DOHH2 (cell line): ENCODE measurements around the gene INSR.
A peak's percentile ranks its signal among the peaks of the same experiment; 100 is the strongest.

Experiments used
- H3F3A ChIP-seq: fragments of 200-600 bp; sonication (generic), shearing (Covaris generic); 2 replicates; pipeline ENCODE4 v1.6.0; 2016; ENCODE audit warnings: antibody characterized with exemption, mild to moderate bottlenecking; ENCODE audit not compliant: control insufficient read depth, insufficient read depth
- H3K27ac ChIP-seq: fragments of 200-600 bp; sonication (generic); 2 replicates; pipeline ENCODE4 v1.5.1; 2014; ENCODE audit warnings: low read depth, mild to moderate bottlenecking, low read length, moderate library complexity
- H3K27me3 ChIP-seq: fragments of 200-600 bp; sonication (generic); 2 replicates; pipeline ENCODE4 v1.6.1; 2014; ENCODE audit warnings: mild to moderate bottlenecking, low read length, mixed read lengths; ENCODE audit not compliant: control insufficient read depth
- H3K36me3 ChIP-seq: fragments of 200-600 bp; sonication (generic); 2 replicates; pipeline ENCODE4 v1.6.1; 2014; ENCODE audit warnings: mild to moderate bottlenecking, low read length, moderate library complexity, mixed read lengths; ENCODE audit not compliant: control insufficient read depth
- H3K4me1 ChIP-seq: fragments of 200-600 bp; sonication (generic); 2 replicates; pipeline ENCODE4 v1.6.1; 2014; ENCODE audit warnings: mild to moderate bottlenecking, low read length, mixed read lengths; ENCODE audit not compliant: control insufficient read depth
- H3K4me2 ChIP-seq: fragments of 200-600 bp; sonication (generic); 2 replicates; pipeline ENCODE4 v1.6.0; 2014; ENCODE audit warnings: mild to moderate bottlenecking, low read length, moderate library complexity
- H3K4me3 ChIP-seq: fragments of 200-600 bp; sonication (generic); 2 replicates; pipeline ENCODE4 v1.5.1; 2014; ENCODE audit warnings: mild to moderate bottlenecking, low read length, mixed read lengths
- H3K79me2 ChIP-seq: fragments of 200-600 bp; sonication (generic); 2 replicates; pipeline ENCODE4 v1.6.1; 2014; ENCODE audit warnings: mild to moderate bottlenecking, low read length, mixed read lengths; ENCODE audit not compliant: control insufficient read depth
- H3K9me2 ChIP-seq: fragments of 200-600 bp; sonication (generic); replicated peaks from 2 replicates; pipeline ENCODE4 v1.6.1; 2014; ENCODE audit warnings: mild to moderate bottlenecking, low read length, mixed read lengths; ENCODE audit not compliant: control insufficient read depth
- H3K9me3 ChIP-seq: fragments of 200-600 bp; sonication (generic); 2 replicates; pipeline ENCODE4 v1.6.1; 2014; ENCODE audit warnings: antibody characterized with exemption, low read length, mixed read lengths; ENCODE audit not compliant: control insufficient read depth, insufficient read depth
- H4K20me1 ChIP-seq: fragments of 200-600 bp; sonication (generic); 2 replicates; pipeline ENCODE4 v1.6.0; 2014; ENCODE audit warnings: low read depth, mild to moderate bottlenecking, antibody characterized with exemption, low read length, moderate library complexity; ENCODE audit not compliant: control insufficient read depth, insufficient read depth
- EZH2phosphoT487 ChIP-seq: fragments of 200-600 bp; sonication (generic); IDR thresholded peaks from 2 replicates; pipeline ENCODE4 v1.6.1; 2017; ENCODE audit warnings: borderline replicate concordance, mild to moderate bottlenecking, antibody characterized with exemption, low read length, moderate library complexity, mixed read lengths
- TF ChIP-seq, protein P1 (sequence below): fragments of 200-600 bp; sonication (generic); IDR thresholded peaks from one replicate; pipeline ENCODE4 v1.5.1; 2014; ENCODE audit warnings: antibody characterized with exemption, mild to moderate bottlenecking, low read depth, low read length; ENCODE audit not compliant: poor library complexity, severe bottlenecking

INSR gene

DNA sequence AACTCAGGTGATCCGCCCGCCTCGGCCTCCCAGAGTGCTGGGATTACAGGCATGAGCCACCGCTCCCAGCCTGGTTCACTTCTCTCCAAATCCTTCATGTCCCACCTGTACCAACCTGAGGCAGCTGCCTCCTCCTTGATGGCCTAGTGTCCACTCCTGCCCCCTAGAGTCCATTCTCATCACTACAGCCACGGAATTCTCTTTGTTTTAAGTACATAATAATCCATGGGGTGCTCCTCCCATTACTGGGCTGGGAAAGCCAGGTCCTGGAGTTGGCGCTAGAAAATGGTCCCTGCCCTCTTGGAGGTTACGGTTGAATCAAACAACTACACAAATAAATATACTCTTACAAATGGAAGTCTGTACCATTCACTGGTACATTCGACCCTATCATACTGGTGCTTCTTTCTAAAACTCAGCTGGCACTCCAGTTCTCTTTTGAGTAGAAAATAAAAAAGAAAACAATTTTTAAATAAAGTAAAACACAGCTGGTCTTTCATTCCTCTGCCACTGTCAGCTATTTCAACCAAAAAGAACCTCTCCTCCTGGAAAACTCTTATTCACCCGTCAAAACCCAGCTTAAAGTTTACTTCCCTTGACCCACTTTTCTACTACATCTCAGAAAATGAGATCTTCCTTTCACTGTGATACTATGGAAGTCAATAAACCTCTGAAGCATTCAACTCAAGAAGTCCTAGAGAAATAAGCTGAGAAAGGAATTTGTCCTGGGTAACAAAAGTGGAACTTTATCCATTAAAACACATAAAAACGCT is 32.1 kb upstream of the INSR start:
- no peaks in the 10 kb centered on the region for H3F3A ChIP-seq
- H3K27ac ChIP-seq: no peak overlapping the region
- TF ChIP-seq EZH2phosphoT487: no peak
- TF ChIP-seq, protein P1, sequence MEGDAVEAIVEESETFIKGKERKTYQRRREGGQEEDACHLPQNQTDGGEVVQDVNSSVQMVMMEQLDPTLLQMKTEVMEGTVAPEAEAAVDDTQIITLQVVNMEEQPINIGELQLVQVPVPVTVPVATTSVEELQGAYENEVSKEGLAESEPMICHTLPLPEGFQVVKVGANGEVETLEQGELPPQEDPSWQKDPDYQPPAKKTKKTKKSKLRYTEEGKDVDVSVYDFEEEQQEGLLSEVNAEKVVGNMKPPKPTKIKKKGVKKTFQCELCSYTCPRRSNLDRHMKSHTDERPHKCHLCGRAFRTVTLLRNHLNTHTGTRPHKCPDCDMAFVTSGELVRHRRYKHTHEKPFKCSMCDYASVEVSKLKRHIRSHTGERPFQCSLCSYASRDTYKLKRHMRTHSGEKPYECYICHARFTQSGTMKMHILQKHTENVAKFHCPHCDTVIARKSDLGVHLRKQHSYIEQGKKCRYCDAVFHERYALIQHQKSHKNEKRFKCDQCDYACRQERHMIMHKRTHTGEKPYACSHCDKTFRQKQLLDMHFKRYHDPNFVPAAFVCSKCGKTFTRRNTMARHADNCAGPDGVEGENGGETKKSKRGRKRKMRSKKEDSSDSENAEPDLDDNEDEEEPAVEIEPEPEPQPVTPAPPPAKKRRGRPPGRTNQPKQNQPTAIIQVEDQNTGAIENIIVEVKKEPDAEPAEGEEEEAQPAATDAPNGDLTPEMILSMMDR: peak; percentile 76
- H3K79me2 ChIP-seq: no peaks in the 10 kb centered on the region
- H3K4me3 ChIP-seq: no peak overlapping the region
- no peaks in the 10 kb centered on the region for H3K36me3 ChIP-seq
- H3K27me3 ChIP-seq: no peaks in the 10 kb centered on the region
- no peaks in the 10 kb centered on the region for H3K9me2 ChIP-seq
- peaks cover 11% of the 10 kb centered on the region; the same call in 1 of the 2 replicates for H3K9me3 ChIP-seq
- no peak overlapping the region for H3K4me2 ChIP-seq
- H4K20me1 ChIP-seq: no peaks in the 10 kb centered on the region
- peaks cover 38% of the 10 kb centered on the region for H3K4me1 ChIP-seq

DNA sequence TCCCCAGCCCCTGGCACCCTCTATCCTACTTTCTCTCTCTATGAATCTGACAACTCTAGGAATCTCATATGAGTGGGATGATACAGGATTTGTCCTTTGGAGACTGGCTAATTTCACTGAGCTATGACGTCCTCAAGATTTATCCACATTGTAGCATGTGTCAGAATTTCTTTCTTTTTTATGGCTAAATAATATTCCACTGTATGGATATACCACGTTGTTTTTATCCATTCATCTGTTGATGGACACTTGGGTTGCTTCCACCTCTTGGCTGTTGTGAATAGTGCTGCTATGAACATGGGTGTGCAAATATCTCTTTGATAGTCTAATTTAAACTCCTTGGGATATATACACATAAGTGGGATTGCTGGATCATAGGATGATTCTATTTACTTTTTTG is 24.0 kb upstream of the INSR start:
- no peak for TF ChIP-seq EZH2phosphoT487
- TF ChIP-seq, protein P1: no peak
- H3K4me1 ChIP-seq: 0 out of 2 replicates have a peak, but pooled peaks cover under 1% of the 10 kb centered on the region

DNA sequence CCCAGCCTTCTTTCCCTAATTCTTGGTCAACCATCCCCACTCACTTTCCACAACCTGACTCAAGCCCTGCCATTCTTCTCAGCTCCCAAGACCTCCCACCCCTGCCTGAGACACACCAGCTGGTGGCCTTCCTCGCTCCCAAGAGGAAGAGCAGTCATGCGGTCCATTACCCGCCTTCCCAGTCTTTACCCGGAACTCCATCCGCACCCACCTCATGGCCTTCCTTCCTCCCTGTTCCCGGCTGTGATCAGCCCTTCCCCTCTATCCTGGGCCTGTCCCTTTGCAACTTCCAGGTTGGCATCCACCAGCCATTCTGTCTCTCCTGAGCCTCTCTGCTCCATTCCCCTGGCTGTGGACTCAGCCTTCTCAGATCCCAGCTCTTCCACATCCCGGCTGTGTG is 18.6 kb upstream of the INSR start:
- H4K20me1 ChIP-seq: no peaks in the 10 kb centered on the region
- no peaks in the 10 kb centered on the region for H3K4me1 ChIP-seq
- TF ChIP-seq EZH2phosphoT487: no peak
- TF ChIP-seq, protein P1: no peak
- H3F3A ChIP-seq: no peaks in the 10 kb centered on the region
- no peaks in the 10 kb centered on the region for H3K27me3 ChIP-seq
- H3K4me3 ChIP-seq: no peak overlapping the region
- H3K79me2 ChIP-seq: no peaks in the 10 kb centered on the region
- H3K9me3 ChIP-seq: no peaks in the 10 kb centered on the region
- H3K27ac ChIP-seq: no peak overlapping the region
- no peak overlapping the region for H3K4me2 ChIP-seq
- no peaks in the 10 kb centered on the region for H3K36me3 ChIP-seq
- H3K9me2 ChIP-seq: no peaks in the 10 kb centered on the region

More for the DNA sequence above, 24.0 kb upstream of the INSR start:
- no peak overlapping the region for H3K4me3 ChIP-seq
- no peaks in the 10 kb centered on the region for H3K9me3 ChIP-seq
- H4K20me1 ChIP-seq: no peaks in the 10 kb centered on the region
- H3K4me2 ChIP-seq: no peak overlapping the region
- no peaks in the 10 kb centered on the region for H3K27me3 ChIP-seq
- H3F3A ChIP-seq: no peaks in the 10 kb centered on the region
- no peak overlapping the region for H3K27ac ChIP-seq
- H3K79me2 ChIP-seq: no peaks in the 10 kb centered on the region
- H3K36me3 ChIP-seq: no peaks in the 10 kb centered on the region
- no peaks in the 10 kb centered on the region for H3K9me2 ChIP-seq
